GM19035 (cell line): ENCODE measurements around the gene CNTN2.

ENCODE experiments used
- ATAC-seq: cut with Tn5 transposase; IDR thresholded peaks from one replicate; pipeline ENCODE4 v1.9.1; 2021; ENCODE audit not compliant: unreplicated experiment

Gene CNTN2

DNA sequence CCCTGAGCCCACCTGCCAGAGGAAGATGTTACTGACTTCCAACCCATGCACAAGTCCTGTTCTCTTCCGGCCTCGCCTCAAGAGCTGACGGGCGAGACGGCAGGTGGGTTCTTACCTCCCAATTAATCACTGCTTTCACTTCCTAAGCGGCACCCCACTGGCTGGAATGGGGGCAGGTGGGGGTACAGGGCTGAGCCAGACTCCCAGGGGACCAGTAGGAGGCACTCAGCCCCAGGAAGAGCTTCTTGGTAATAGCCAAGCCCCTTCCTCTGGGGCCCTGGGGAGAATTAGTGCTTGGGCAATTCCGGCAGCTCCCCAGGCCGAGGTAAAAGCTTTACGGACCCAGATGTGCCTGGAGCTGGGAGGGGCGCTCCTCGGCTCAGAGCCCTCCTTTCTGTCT lies 9.7 kb downstream of the CNTN2 start:
- no peak for ATAC-seq

- ATAC-seq, result no peak
Observed at GRCh38 chr1:205053296-205053695, 10.3 kb downstream of the CNTN2 start.

GRCh38 chr1:205054013-205054412 lies 11.0 kb downstream of the CNTN2 start:
- ATAC-seq, result no peak

DNA sequence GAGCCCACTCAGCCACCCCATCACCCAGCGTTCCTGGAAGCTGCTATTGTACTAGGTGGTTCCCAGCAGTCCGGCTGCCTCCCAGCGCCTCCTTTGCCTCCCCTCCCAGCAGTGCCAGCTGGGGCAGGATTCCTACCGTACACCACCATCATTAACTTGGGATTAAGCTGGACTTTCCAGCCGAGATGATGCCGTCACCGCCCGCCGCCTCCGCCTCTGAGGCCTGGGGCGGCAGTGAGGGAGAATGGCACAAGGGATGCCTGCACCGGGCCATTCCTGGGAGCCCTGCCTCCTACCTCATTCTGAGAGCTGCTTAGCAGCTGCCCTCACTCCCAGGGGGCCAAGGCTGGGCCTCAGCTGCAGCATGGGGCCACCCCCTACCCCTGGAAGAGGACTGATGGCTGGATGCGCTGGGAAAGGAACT lies 13.2 kb downstream of the CNTN2 start:
- ATAC-seq, result no peak

DNA sequence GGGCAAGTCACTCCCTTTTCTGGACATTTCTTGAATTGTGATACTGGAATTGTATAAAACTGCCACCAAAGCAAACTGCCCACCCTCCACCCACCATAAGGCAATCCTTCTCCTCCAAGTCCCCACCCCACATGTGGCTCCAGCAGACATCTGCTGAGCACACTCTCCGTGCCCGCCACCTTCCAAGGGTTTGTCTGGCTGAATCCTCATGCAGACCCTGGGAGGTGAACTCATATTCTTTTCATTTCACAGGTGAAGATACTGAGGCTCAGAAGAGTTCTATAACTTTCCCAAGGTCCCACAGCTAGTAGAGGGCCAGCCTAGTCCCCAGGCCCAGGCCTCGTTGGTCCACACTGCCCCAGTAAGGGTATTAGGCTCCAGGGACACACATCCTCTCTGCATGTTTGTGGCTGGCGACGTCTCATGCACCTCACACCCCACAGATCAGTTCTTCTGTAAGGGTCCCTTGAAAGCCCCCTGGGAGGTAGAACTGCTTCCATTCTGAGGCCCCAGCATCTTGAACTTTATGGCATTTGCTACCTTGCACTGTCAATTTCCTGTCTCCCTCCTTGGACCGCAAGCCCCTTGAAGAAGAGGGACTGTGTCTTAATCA lies 14.1 kb downstream of the CNTN2 start:
- no peak for ATAC-seq

- no peak for ATAC-seq
Observed at GRCh38 chr1:205057808-205058575, 15.0 kb downstream of the CNTN2 start.

- ATAC-seq, result no peak
Observed at GRCh38 chr1:205058853-205059252, 15.8 kb downstream of the CNTN2 start.

DNA sequence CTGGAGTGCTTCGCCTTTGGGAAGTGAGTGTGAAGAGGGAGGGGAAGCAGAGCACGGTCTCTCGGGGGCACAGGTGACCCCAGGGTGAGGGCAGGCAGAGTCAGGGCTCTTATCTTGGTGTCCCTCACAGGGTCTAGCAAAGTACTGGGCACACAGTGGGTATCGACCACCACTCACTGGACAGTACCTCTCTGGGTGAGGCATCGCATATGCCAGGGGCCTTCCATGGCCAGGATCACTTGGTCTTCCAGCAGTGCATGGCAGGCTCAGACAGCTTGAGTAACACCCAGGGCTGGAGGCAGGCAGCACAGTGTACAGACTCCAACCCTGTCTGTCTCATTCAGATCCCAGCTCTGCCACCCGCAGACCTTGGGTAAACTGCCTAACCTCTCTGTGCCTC lies 16.6 kb downstream of the CNTN2 start:
- ATAC-seq, result no peak

GRCh38 chr1:205060746-205061145 lies 17.7 kb downstream of the CNTN2 start:
- no peak for ATAC-seq

GRCh38 chr1:205061227-205061626 lies 18.2 kb downstream of the CNTN2 start:
- ATAC-seq, result no peak

DNA sequence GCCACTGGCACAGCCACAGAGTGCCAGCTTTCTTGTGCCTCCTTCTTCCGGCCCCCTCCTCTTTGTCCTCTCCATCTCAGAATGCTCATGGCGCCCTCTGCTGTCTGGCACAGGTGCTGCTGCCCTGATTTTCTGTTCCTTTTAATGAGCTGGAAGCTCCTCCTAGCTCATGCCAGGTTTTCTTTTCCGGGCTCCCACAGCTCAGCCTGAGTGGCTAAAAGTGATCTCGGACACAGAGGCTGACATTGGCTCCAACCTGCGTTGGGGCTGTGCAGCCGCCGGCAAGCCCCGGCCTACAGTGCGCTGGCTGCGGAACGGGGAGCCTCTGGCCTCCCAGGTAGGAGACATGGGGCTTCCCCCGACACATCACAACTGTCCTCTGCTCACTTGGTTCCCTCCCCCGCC lies 18.7 kb downstream of the CNTN2 start:
- ATAC-seq, result no peak

DNA sequence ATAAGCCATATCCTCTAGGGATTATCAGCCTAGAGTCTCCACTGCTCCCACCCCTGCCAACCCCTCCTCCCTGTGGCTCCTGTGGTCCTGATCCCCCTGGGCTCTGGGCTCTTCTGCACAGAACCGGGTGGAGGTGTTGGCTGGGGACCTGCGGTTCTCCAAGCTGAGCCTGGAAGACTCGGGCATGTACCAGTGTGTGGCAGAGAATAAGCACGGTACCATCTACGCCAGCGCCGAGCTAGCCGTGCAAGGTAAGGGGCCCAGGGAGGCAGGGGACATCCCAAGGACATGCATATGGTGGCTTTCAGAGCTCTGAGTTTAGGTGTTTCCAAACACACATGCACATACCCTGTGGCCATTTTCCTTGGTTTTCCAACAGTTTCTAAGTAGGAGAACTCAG lies 19.3 kb downstream of the CNTN2 start:
- ATAC-seq, result no peak

GRCh38 chr1:205062895-205063294 lies 19.9 kb downstream of the CNTN2 start:
- ATAC-seq, result no peak

- no peak for ATAC-seq
Observed at GRCh38 chr1:205064301-205064700, 21.3 kb downstream of the CNTN2 start.

DNA sequence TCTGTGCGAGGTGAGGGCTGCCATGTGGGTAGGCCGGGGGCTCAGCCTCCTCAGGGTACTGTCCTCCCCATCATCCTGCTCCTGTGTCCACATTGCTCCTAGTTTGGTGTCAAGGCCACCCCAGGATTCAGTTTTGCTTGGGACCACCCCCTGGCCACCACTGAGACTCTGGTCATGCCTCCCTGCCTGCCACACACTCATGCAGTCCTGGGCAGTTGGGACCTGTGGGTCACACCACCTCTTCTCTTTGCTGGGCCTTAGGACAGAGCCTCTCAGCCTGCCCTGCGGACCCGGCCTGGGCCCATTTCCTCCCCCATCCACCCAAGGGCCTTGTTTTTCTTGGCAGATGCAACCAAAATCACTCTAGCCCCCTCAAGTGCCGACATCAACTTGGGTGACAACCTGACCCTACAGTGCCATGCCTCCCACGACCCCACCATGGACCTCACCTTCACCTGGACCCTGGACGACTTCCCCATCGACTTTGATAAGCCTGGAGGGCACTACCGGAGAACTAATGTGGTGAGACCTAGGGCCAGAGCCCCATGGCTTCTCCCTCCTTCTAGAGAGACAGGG lies 21.8 kb downstream of the CNTN2 start:
- ATAC-seq, result no peak

GRCh38 chr1:205065666-205066065 lies 22.7 kb downstream of the CNTN2 start:
- no peak for ATAC-seq

GRCh38 chr1:205066141-205066818 lies 23.3 kb downstream of the CNTN2 start:
- no peak for ATAC-seq

DNA sequence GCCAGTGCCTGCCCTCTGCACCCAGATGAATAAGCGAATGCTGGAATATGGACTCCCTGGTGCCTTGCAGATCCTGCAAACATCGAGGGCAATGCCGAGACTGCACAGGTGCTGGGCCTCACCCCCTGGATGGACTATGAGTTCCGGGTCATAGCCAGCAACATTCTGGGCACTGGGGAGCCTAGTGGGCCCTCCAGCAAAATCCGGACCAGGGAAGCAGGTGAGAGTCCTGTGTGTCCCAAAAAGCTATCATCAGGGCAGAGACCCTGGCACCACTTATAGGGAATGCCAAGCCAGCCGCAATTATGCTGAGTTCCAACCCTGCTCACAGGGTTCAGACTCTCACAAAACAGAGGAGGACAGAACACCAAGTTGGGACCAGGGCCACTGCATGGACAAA lies 24.0 kb downstream of the CNTN2 start:
- ATAC-seq, result no peak

DNA sequence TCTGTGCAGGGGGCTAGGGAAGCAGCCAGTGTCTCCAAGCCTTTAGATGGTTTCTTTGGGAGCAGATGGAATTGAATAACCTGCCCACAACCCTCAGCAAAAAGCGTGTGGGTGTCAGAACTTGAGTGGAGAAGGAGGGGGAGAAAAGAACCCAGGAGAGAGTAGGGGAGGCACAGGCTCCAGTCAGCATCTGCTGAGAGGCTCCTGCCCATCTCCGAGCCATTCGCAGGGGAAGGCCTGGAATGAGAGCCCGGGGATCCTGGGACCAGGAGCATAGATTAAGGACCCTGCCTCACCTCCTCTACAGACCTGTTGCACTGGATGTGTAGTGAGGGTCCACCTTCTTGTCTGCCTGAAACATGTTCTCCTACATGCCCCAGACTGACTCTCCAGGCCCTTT lies 25.0 kb downstream of the CNTN2 start:
- no peak for ATAC-seq

DNA sequence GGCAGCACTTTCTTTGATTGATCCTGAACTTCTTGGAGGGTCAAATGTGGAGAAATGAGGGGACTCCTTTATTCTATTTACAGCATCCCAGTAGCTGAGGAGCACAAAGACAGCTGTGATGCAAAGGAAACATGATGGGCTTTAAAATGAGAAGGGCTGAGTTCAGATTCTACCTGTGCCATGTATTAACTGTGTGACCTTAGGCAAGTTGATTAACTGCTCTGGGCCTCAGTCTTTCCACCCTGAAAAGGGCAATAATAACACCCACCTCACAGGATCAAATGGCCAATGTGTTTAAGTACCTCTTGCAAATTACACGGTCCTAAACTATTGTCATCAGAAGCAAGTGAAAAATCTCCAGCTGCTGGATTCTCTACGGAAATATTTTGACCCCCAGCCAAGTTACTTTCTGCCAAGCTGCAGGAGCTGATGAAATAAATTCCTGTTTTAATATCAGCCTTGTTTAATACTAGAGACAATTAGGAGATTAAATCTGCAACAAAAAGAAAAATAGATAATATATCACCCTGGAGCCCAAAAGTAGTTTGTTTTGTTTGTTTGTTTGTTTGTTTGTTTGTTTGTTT lies 25.5 kb downstream of the CNTN2 start:
- ATAC-seq, result no peak

- ATAC-seq, result no peak
Observed at GRCh38 chr1:205069371-205070125, 26.5 kb downstream of the CNTN2 start.
